ENCODE results near the gene KRTAP22-1.

The KRTAP22-1 gene

GRCh38 chr21:30579346-30579745 lies 21.5 kb upstream of the KRTAP22-1 start:
- H4K8ac ChIP-seq (ENCODE audit: low read depth, low read length), result no peak overlapping the region
- H3K14ac ChIP-seq (ENCODE audit: low read length), result no peak overlapping the region
- H3K4me1 ChIP-seq (ENCODE audit: control insufficient read depth in 1 of 2, insufficient read depth in 2 of 2, low read length in 2 of 2), result no peaks in the 10 kb centered on the region
- no peaks in the 10 kb centered on the region for H3K27me3 ChIP-seq (ENCODE audit: insufficient read depth, low read length)
- H4K91ac ChIP-seq (ENCODE audit: low read depth, low read length), result no peak overlapping the region
- no peak overlapping the region for H3K9ac ChIP-seq (ENCODE audit: low read length)
- DNase-seq, result no peak
- H3K27ac ChIP-seq (ENCODE audit: low read depth, low read length), result no peak overlapping the region
- no peak overlapping the region for H3K4ac ChIP-seq (ENCODE audit: low read depth, low read length)
- H2BK120ac ChIP-seq (ENCODE audit: insufficient read depth, low read length, poor library complexity), result no peak overlapping the region
- H3K79me1 ChIP-seq (ENCODE audit: low read length), result no peaks in the 10 kb centered on the region
- H3K18ac ChIP-seq (ENCODE audit: low read length), result no peak overlapping the region
- no peak overlapping the region for H2BK12ac ChIP-seq (ENCODE audit: low read length)
- H2BK5ac ChIP-seq (ENCODE audit: low read depth, low read length, poor library complexity), result no peak overlapping the region
- no peaks in the 10 kb centered on the region for H3K79me2 ChIP-seq (ENCODE audit: control insufficient read depth, insufficient read depth, low read length, poor library complexity)
- no peaks in the 10 kb centered on the region for H3K9me3 ChIP-seq (ENCODE audit: insufficient read depth, low read depth, low read length)
- H4K12ac ChIP-seq (ENCODE audit: low read depth, low read length), result no peak overlapping the region
- no peaks in the 10 kb centered on the region for H3K36me3 ChIP-seq (ENCODE audit: control insufficient read depth in 1 of 2, insufficient read depth in 2 of 2, low read length in 2 of 2)
- H3K4me3 ChIP-seq (ENCODE audit: low read depth, low read length), result no peak overlapping the region
- no peak overlapping the region for H2AK5ac ChIP-seq (ENCODE audit: low read length)
- no peak overlapping the region for H3K23ac ChIP-seq (ENCODE audit: low read length)
- no peak overlapping the region for H3K4me2 ChIP-seq (ENCODE audit: low read length)
- WGBS (ENCODE audit: extremely low coverage, insufficient coverage, insufficient read length), result no CpG with 5 or more reads among the region's 1 CpG
- H2AFZ ChIP-seq (ENCODE audit: insufficient read depth, low read length, poor library complexity), result no peak overlapping the region

DNA sequence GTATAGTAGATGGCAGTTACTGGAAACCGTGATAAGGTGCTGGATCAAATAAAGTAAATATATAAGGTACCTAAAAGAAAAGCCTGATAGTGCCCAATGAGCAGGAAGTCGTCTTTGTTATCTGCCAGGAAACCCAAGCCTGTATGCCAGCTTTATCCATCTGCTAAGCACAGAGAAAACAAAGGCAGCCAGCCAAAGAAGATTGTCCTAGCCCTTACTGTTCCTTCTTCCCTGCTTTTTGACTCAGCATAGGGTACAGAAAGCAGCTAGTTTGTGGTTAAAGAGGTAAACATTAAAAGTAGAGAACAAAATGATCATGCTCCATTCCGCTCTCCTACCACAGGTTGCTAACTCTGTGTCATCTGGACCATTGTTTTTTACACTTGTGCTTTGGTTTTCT lies 20.8 kb upstream of the KRTAP22-1 start:
- Histone ChIP-seq H3K4ac (ENCODE audit: low read depth, low read length) (no peak overlapping the region), H3K14ac (ENCODE audit: low read length) (no peak overlapping the region), H3K27ac (ENCODE audit: low read depth, low read length) (no peak overlapping the region), H3K79me1 (ENCODE audit: low read length) (no peaks in the 10 kb centered on the region), H4K8ac (ENCODE audit: low read depth, low read length) (no peak overlapping the region), H3K4me1 (ENCODE audit: control insufficient read depth in 1 of 2, insufficient read depth in 2 of 2, low read length in 2 of 2) (no peaks in the 10 kb centered on the region), H2BK12ac (ENCODE audit: low read length) (no peak overlapping the region), H2BK120ac (ENCODE audit: insufficient read depth, low read length, poor library complexity) (no peak overlapping the region), H2BK5ac (ENCODE audit: low read depth, low read length, poor library complexity) (no peak overlapping the region), H3K79me2 (ENCODE audit: control insufficient read depth, insufficient read depth, low read length, poor library complexity) (no peaks in the 10 kb centered on the region), H3K23ac (ENCODE audit: low read length) (no peak overlapping the region), H2AFZ (ENCODE audit: insufficient read depth, low read length, poor library complexity) (no peak overlapping the region), H3K27me3 (ENCODE audit: insufficient read depth, low read length) (no peaks in the 10 kb centered on the region), H3K9ac (ENCODE audit: low read length) (no peak overlapping the region), H2AK5ac (ENCODE audit: low read length) (no peak overlapping the region), H3K18ac (ENCODE audit: low read length) (no peak overlapping the region), H3K4me2 (ENCODE audit: low read length) (no peak overlapping the region), H3K4me3 (ENCODE audit: low read depth, low read length) (no peak overlapping the region), H3K36me3 (ENCODE audit: control insufficient read depth in 1 of 2, insufficient read depth in 2 of 2, low read length in 2 of 2) (no peaks in the 10 kb centered on the region), H4K12ac (ENCODE audit: low read depth, low read length) (no peak overlapping the region), H4K91ac (ENCODE audit: low read depth, low read length) (no peak overlapping the region), H3K9me3 (ENCODE audit: insufficient read depth, low read depth, low read length) (no peaks in the 10 kb centered on the region)
- no peak for DNase-seq
- no CpG with 5 or more reads among the region's 3 CpGs for WGBS (ENCODE audit: extremely low coverage, insufficient coverage, insufficient read length)

GRCh38 chr21:30582870-30583269 lies 18.0 kb upstream of the KRTAP22-1 start:
- no peak overlapping the region for H3K4me2 ChIP-seq (ENCODE audit: low read length)
- H3K27me3 ChIP-seq (ENCODE audit: insufficient read depth, low read length), result no peaks in the 10 kb centered on the region
- no peak overlapping the region for H4K8ac ChIP-seq (ENCODE audit: low read depth, low read length)
- no peak overlapping the region for H2AFZ ChIP-seq (ENCODE audit: insufficient read depth, low read length, poor library complexity)
- no peak overlapping the region for H3K9ac ChIP-seq (ENCODE audit: low read length)
- no peaks in the 10 kb centered on the region for H3K79me1 ChIP-seq (ENCODE audit: low read length)
- H4K91ac ChIP-seq (ENCODE audit: low read depth, low read length), result no peak overlapping the region
- no peak overlapping the region for H2BK120ac ChIP-seq (ENCODE audit: insufficient read depth, low read length, poor library complexity)
- no peaks in the 10 kb centered on the region for H3K4me1 ChIP-seq (ENCODE audit: control insufficient read depth in 1 of 2, insufficient read depth in 2 of 2, low read length in 2 of 2)
- no peaks in the 10 kb centered on the region for H3K9me3 ChIP-seq (ENCODE audit: insufficient read depth, low read depth, low read length)
- H2BK5ac ChIP-seq (ENCODE audit: low read depth, low read length, poor library complexity), result no peak overlapping the region
- no peak overlapping the region for H3K4ac ChIP-seq (ENCODE audit: low read depth, low read length)
- no peak overlapping the region for H3K4me3 ChIP-seq (ENCODE audit: low read depth, low read length)
- H3K18ac ChIP-seq (ENCODE audit: low read length), result no peak overlapping the region
- no peak overlapping the region for H3K14ac ChIP-seq (ENCODE audit: low read length)
- H2BK12ac ChIP-seq (ENCODE audit: low read length), result no peak overlapping the region
- H2AK5ac ChIP-seq (ENCODE audit: low read length), result no peak overlapping the region
- no peak overlapping the region for H4K12ac ChIP-seq (ENCODE audit: low read depth, low read length)
- H3K79me2 ChIP-seq (ENCODE audit: control insufficient read depth, insufficient read depth, low read length, poor library complexity), result no peaks in the 10 kb centered on the region
- H3K27ac ChIP-seq (ENCODE audit: low read depth, low read length), result no peak overlapping the region
- no CpG with 5 or more reads among the region's 1 CpG for WGBS (ENCODE audit: extremely low coverage, insufficient coverage, insufficient read length)
- H3K23ac ChIP-seq (ENCODE audit: low read length), result no peak overlapping the region
- H3K36me3 ChIP-seq (ENCODE audit: control insufficient read depth in 1 of 2, insufficient read depth in 2 of 2, low read length in 2 of 2), result no peaks in the 10 kb centered on the region
- no peak for DNase-seq

- no peak within 1 kb of the TSS for H3K23ac ChIP-seq (ENCODE audit: low read length)
- no peak within 1 kb of the TSS for H2BK120ac ChIP-seq (ENCODE audit: insufficient read depth, low read length, poor library complexity)
- H3K9ac ChIP-seq (ENCODE audit: low read length), result no peak within 1 kb of the TSS
- H3K4me3 ChIP-seq (ENCODE audit: low read depth, low read length), result no peak within 1 kb of the TSS
- DNase-seq, result no peak
- H2BK5ac ChIP-seq (ENCODE audit: low read depth, low read length, poor library complexity), result no peak within 1 kb of the TSS
- no peak within 1 kb of the TSS for H3K4ac ChIP-seq (ENCODE audit: low read depth, low read length)
- H3K79me2 ChIP-seq (ENCODE audit: control insufficient read depth, insufficient read depth, low read length, poor library complexity), result no peaks in the 10 kb centered on the region
- H3K9me3 ChIP-seq (ENCODE audit: insufficient read depth, low read depth, low read length), result no peaks in the 10 kb centered on the region
- H3K4me1 ChIP-seq (ENCODE audit: control insufficient read depth in 1 of 2, insufficient read depth in 2 of 2, low read length in 2 of 2), result no peaks in the 10 kb centered on the region
- H3K18ac ChIP-seq (ENCODE audit: low read length), result no peak within 1 kb of the TSS
- H3K27ac ChIP-seq (ENCODE audit: low read depth, low read length), result no peak within 1 kb of the TSS
- H3K79me1 ChIP-seq (ENCODE audit: low read length), result no peaks in the 10 kb centered on the region
- no peak within 1 kb of the TSS for H4K8ac ChIP-seq (ENCODE audit: low read depth, low read length)
- no peak within 1 kb of the TSS for H4K91ac ChIP-seq (ENCODE audit: low read depth, low read length)
- no peak within 1 kb of the TSS for H2AK5ac ChIP-seq (ENCODE audit: low read length)
- no peak within 1 kb of the TSS for H2AFZ ChIP-seq (ENCODE audit: insufficient read depth, low read length, poor library complexity)
- H3K4me2 ChIP-seq (ENCODE audit: low read length), result no peak within 1 kb of the TSS
- no peak within 1 kb of the TSS for H2BK12ac ChIP-seq (ENCODE audit: low read length)
- no peaks in the 10 kb centered on the region for H3K27me3 ChIP-seq (ENCODE audit: insufficient read depth, low read length)
- H4K12ac ChIP-seq (ENCODE audit: low read depth, low read length), result no peak within 1 kb of the TSS
- no peaks in the 10 kb centered on the region for H3K36me3 ChIP-seq (ENCODE audit: control insufficient read depth in 1 of 2, insufficient read depth in 2 of 2, low read length in 2 of 2)
- H3K14ac ChIP-seq (ENCODE audit: low read length), result no peak within 1 kb of the TSS
Measured at GRCh38 chr21:30590297-30590696, 10.6 kb upstream of the KRTAP22-1 start, which contains the start of gene KRTAP22-2. Gene KRTAP22-2, minus strand, starts transcription at chr21:30590397.
